ENCODE data around the gene ARL3. TPM values are rescaled to one million over a fixed set of nuclear protein-coding genes. Genes with fewer than 3 reads are reported as not detected.

Gene ARL3
- total and polyA plus RNA-seq, 2 experiments from 2014 or later: 8.5 to 22.6 TPM

- TF ChIP-seq CREB1 (CRISPR knock-in tag; IDR thresholded peaks at IDR 0.05; ENCODE audit: low read depth): no peak
Observed at GRCh38 chr10:102669206-102670064, 44.8 kb downstream of the ARL3 start (continued).

DNA sequence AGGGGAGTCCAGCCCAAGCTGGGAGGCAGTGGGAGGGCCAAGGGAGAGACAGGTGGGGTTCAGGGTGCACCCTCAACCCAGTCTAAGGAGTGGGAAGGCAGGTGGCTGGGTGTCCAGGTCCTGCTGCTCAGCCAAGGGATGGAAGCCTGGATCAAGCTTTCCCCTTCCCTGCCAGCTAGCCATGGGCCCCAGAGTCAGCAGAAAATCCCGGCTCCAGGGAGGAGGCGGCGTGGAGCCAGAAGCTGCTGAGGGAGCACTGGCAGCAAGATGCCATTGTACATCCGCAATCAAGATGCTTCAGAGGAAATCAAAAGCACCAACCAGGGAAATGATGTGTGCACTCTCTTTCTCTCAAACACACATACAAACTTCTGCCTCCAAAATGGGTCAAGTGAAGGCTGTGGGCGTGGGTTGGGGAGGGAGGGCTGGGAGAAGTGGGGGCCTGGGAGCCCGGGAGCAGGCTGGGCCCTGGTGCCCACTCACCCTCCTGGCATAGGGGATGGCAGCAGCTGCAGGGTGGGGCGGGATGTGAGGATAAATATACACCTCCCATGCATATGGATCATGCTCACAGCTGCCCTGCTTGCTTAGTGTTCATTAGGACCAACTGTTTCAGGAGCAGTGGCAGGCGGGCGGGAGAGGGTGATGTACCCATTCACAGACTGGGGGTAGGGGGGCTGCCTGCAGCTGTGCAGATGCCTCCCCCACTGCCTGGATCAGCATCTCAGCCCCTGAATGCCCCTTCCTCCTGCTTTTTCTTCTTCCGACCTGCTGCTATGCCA lies 45.7 kb downstream of the ARL3 start:
- no peak overlapping the region for H3K4me3 Mint-ChIP-seq
- no peaks in the 10 kb centered on the region for H3K9me3 Mint-ChIP-seq
- TF ChIP-seq, protein P1, sequence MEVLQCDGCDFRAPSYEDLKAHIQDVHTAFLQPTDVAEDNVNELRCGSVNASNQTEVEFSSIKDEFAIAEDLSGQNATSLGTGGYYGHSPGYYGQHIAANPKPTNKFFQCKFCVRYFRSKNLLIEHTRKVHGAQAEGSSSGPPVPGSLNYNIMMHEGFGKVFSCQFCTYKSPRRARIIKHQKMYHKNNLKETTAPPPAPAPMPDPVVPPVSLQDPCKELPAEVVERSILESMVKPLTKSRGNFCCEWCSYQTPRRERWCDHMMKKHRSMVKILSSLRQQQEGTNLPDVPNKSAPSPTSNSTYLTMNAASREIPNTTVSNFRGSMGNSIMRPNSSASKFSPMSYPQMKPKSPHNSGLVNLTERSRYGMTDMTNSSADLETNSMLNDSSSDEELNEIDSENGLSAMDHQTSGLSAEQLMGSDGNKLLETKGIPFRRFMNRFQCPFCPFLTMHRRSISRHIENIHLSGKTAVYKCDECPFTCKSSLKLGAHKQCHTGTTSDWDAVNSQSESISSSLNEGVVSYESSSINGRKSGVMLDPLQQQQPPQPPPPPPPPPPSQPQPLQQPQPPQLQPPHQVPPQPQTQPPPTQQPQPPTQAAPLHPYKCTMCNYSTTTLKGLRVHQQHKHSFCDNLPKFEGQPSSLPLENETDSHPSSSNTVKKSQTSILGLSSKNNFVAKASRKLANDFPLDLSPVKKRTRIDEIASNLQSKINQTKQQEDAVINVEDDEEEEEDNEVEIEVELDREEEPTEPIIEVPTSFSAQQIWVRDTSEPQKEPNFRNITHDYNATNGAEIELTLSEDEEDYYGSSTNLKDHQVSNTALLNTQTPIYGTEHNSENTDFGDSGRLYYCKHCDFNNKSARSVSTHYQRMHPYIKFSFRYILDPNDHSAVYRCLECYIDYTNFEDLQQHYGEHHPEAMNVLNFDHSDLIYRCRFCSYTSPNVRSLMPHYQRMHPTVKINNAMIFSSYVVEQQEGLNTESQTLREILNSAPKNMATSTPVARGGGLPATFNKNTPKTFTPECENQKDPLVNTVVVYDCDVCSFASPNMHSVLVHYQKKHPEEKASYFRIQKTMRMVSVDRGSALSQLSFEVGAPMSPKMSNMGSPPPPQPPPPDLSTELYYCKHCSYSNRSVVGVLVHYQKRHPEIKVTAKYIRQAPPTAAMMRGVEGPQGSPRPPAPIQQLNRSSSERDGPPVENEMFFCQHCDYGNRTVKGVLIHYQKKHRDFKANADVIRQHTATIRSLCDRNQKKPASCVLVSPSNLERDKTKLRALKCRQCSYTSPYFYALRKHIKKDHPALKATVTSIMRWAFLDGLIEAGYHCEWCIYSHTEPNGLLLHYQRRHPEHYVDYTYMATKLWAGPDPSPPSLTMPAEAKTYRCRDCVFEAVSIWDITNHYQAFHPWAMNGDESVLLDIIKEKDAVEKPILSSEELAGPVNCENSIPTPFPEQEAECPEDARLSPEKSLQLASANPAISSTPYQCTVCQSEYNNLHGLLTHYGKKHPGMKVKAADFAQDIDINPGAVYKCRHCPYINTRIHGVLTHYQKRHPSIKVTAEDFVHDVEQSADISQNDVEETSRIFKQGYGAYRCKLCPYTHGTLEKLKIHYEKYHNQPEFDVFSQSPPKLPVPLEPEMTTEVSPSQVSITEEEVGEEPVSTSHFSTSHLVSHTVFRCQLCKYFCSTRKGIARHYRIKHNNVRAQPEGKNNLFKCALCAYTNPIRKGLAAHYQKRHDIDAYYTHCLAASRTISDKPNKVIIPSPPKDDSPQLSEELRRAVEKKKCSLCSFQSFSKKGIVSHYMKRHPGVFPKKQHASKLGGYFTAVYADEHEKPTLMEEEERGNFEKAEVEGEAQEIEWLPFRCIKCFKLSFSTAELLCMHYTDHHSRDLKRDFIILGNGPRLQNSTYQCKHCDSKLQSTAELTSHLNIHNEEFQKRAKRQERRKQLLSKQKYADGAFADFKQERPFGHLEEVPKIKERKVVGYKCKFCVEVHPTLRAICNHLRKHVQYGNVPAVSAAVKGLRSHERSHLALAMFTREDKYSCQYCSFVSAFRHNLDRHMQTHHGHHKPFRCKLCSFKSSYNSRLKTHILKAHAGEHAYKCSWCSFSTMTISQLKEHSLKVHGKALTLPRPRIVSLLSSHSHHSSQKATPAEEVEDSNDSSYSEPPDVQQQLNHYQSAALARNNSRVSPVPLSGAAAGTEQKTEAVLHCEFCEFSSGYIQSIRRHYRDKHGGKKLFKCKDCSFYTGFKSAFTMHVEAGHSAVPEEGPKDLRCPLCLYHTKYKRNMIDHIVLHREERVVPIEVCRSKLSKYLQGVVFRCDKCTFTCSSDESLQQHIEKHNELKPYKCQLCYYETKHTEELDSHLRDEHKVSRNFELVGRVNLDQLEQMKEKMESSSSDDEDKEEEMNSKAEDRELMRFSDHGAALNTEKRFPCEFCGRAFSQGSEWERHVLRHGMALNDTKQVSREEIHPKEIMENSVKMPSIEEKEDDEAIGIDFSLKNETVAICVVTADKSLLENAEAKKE (CRISPR knock-in tag; IDR thresholded peaks at IDR 0.05): no peak
- TF ChIP-seq ZNF331 (CRISPR knock-in tag; IDR thresholded peaks at IDR 0.05; ENCODE audit: low read depth) (no peak), POLR2AphosphoS5 (IDR thresholded peaks at IDR 0.05; ENCODE audit: low read depth) (no peak), EZH2phosphoT487 (IDR thresholded peaks at IDR 0.05; ENCODE audit: unreplicated experiment) (no peak), CTCF (conservative IDR thresholded peaks at IDR 0.05; ENCODE audit: low read depth in 2 of 2) (no peak), JUNB (IDR thresholded peaks at IDR 0.05; ENCODE audit: unreplicated experiment) (no peak), EZH2 (IDR thresholded peaks at IDR 0.05; ENCODE audit: low read depth, unreplicated experiment) (no peak), CREB1 (CRISPR knock-in tag; IDR thresholded peaks at IDR 0.05; ENCODE audit: low read depth) (no peak), ZNF114 (CRISPR knock-in tag; IDR thresholded peaks at IDR 0.05) (no peak), STAT1 (IDR thresholded peaks at IDR 0.05; ENCODE audit: unreplicated experiment) (no peak)
- TF ChIP-seq, protein P2, sequence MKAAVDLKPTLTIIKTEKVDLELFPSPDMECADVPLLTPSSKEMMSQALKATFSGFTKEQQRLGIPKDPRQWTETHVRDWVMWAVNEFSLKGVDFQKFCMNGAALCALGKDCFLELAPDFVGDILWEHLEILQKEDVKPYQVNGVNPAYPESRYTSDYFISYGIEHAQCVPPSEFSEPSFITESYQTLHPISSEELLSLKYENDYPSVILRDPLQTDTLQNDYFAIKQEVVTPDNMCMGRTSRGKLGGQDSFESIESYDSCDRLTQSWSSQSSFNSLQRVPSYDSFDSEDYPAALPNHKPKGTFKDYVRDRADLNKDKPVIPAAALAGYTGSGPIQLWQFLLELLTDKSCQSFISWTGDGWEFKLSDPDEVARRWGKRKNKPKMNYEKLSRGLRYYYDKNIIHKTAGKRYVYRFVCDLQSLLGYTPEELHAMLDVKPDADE (IDR thresholded peaks at IDR 0.05): no peak

More for the DNA sequence above, 45.7 kb downstream of the ARL3 start:
- Histone ChIP-seq H4K20me1 (replicated peaks; ENCODE audit: insufficient read depth) (no peaks in the 10 kb centered on the region), H3K4me1 (ENCODE audit: insufficient read depth) (peaks cover 25% of the 10 kb centered on the region), H3K36me3 (ENCODE audit: insufficient read depth) (no peaks in the 10 kb centered on the region), H3K4me2 (no peak overlapping the region), H3F3A (replicated peaks; ENCODE audit: low read depth) (peaks cover 11% of the 10 kb centered on the region; the same call in 1 of the 2 replicates), H3K9me2 (ENCODE audit: insufficient read depth) (no peaks in the 10 kb centered on the region), H3K27me3 (ENCODE audit: insufficient read depth) (no peaks in the 10 kb centered on the region), H3K27ac (ENCODE audit: low read depth) (no peak overlapping the region), H2AFZ (no peak overlapping the region), H3K4me3 (no peak overlapping the region), H3K79me2 (replicated peaks; ENCODE audit: insufficient read depth) (no peaks in the 10 kb centered on the region)
- H3K36me3 Mint-ChIP-seq (ENCODE audit: low read depth): no peaks in the 10 kb centered on the region; the same call in 2 of the 3 replicates
- H3K27me3 Mint-ChIP-seq (ENCODE audit: insufficient read depth, low read depth, poor library complexity): peaks cover 14% of the 10 kb centered on the region
- DNase-seq (ENCODE audit: low spot score) (no peak), ATAC-seq (no peak)
- H3K4me1 Mint-ChIP-seq: peaks cover 35% of the 10 kb centered on the region
- H3K27ac Mint-ChIP-seq: no peak overlapping the region
